ENCODE data around the gene TRAPPC1. TPM values are rescaled to one million over a fixed set of nuclear protein-coding genes. Genes with fewer than 3 reads are reported as not detected.
A peak's percentile ranks its signal among the peaks of the same experiment; 100 is the strongest.

TRAPPC1 gene
- total and polyA plus RNA-seq, 7 experiments from 2014 or later, result 71.4 to 235 (median 115) TPM

DNA sequence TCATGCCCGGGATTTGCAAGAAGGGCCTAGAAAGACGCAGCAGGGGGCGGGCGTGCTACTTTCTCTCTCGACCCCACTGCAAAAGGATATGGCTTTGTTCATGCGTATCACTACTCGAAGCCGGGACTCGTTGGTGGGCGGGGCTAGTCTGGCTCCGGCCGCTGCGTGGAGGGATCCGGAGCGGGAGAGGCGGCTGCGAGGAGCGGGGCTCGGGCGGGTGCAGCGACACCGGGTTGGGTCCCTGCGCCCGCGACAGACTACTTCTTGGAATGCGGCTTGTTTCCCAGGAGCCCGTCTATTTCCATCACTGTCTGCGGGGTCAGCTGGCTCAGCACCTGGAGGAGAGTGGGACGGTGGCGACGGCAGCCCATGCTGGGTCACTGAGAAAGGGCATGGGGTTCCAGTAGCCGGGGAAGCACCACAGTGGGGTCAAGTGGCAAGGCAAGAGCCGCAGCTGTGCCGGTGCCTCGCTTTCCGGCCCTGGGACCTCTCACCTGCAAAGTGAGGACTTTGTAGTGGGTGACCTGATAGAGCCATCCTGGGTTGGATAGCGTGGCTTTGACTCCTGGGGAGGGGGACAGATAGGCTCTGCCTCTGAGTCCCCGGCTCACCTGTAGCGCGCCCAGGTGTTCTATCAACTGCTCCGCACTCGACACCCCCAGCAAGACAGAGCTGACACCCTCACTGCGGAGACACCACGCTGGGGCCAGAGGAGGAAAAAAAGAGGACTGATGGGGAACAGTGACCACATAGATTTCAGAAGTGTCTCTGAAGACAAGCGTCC is 8.7 kb downstream of the TRAPPC1 start:
- no peaks in the 10 kb centered on the region for H3K9me3 Mint-ChIP-seq
- H3K27ac Mint-ChIP-seq, result peak overlapping the region; percentile 76 to 98 (median 97)
- peaks cover 10 to 29% (median 22%) of the 10 kb centered on the region in 7 donors for H3K4me1 Mint-ChIP-seq
- ATAC-seq (peak; percentile 99), DNase-seq (peak; percentile 66 to 88 (median 84))
- no peaks in the 10 kb centered on the region for H3K27me3 Mint-ChIP-seq
- peak overlapping the region; percentile 76 to 91 (median 87) for H3K4me3 Mint-ChIP-seq
- peaks cover 0 to 8% (median 0%) of the 10 kb centered on the region in 5 donors for H3K36me3 Mint-ChIP-seq
- ChIA-PET CTCF (interaction anchor here (0.7 to 1.2 kb wide), 3 partner anchors 10 to 67 kb away, joined by 3 to 4 read pairs (median 4); no protein-coding TSS in a partner anchor), POLR2A (interaction anchor here (0.7 to 3.9 kb wide), 10 partner anchors 9 to 90 kb away, joined by 3 to 55 read pairs (median 3); partner anchors contain the start of genes CNTROB, NAA38 and TRAPPC1)
- Histone ChIP-seq H3K4me1 (ENCODE audit: control insufficient read depth in 2 of 2, insufficient read depth in 2 of 2, low read length in 2 of 2) (peaks cover 5 to 13% of the 10 kb centered on the region in 2 donors), H3K27me3 (ENCODE audit: control insufficient read depth in 2 of 2, insufficient read depth in 2 of 2, low read length in 2 of 2) (no peaks in the 10 kb centered on the region), H3K27ac (ENCODE audit: low read depth, low read length) (peak overlapping the region; percentile 85), H3K9me3 (ENCODE audit: control insufficient read depth in 2 of 3, low read length in 3 of 3) (no peaks in the 10 kb centered on the region), H3K4me3 (ENCODE audit: low read length) (peak overlapping the region; percentile 49), H3K36me3 (ENCODE audit: control insufficient read depth in 2 of 3, insufficient read depth in 3 of 3, low read length in 3 of 3) (no peaks in the 10 kb centered on the region)
- intact Hi-C loops (cut with micrococcal nuclease), result loop anchor here (1.0 to 2.0 kb wide), 3 partner anchors 9 to 66 kb away; partner anchors contain the start of genes CNTROB (in 2 of the 2) and NAA38 (in 1 of the 2)

DNA sequence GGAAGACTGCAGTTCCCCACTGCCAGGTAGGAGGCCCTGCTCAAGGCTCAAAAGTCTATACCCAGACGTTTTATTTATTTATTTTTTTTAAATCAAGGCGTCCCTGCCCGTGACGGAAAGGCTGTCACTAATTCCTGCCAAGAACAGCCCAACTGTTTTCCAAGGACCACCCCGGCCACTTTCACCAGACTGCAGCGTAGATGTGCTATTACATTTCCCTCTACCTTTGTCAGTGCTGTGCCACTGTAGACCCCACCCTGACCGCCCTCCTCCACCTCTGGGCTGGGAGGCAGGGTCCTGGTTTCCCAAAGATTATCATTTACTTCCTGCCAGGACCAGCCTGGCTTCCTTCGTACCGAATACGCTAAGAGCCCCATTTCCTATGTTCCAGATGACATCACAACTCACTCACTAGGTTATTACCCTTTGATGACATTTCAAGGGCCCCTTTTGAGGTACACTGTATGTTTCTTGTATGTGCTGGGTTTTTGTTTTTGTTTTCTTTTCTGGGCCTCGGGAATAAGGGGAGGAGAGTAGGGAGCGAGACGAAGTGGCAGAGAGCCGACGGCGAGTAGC is 9.4 kb downstream of the TRAPPC1 start:
- ChIA-PET POLR2A (interaction anchor here (0.7 to 3.9 kb wide), 10 partner anchors 10 to 89 kb away, joined by 3 to 55 read pairs (median 3); partner anchors contain the start of genes CNTROB, NAA38 and TRAPPC1), CTCF (interaction anchor here (0.7 to 1.3 kb wide), 4 partner anchors 9 to 67 kb away, joined by 3 to 8 read pairs (median 4); no protein-coding TSS in a partner anchor)
- Histone ChIP-seq H3K27me3 (ENCODE audit: control insufficient read depth in 2 of 2, insufficient read depth in 2 of 2, low read length in 2 of 2) (no peaks in the 10 kb centered on the region), H3K27ac (ENCODE audit: low read depth, low read length) (peak overlapping the region; percentile 85), H3K4me3 (ENCODE audit: low read length) (peak overlapping the region; percentile 49), H3K36me3 (ENCODE audit: control insufficient read depth in 2 of 3, insufficient read depth in 3 of 3, low read length in 3 of 3) (no peaks in the 10 kb centered on the region), H3K4me1 (ENCODE audit: control insufficient read depth in 2 of 2, insufficient read depth in 2 of 2, low read length in 2 of 2) (peaks cover 5 to 13% of the 10 kb centered on the region in 2 donors), H3K9me3 (ENCODE audit: control insufficient read depth in 2 of 3, low read length in 3 of 3) (no peaks in the 10 kb centered on the region)
- ATAC-seq (peak; percentile 67), DNase-seq (peak in 1 of 9 donors; percentile 70)
- Mint-ChIP-seq H3K9me3 (no peaks in the 10 kb centered on the region), H3K4me1 (peaks cover 10 to 29% (median 21%) of the 10 kb centered on the region in 7 donors), H3K36me3 (peaks cover 0 to 5% (median 0%) of the 10 kb centered on the region in 5 donors), H3K27me3 (no peaks in the 10 kb centered on the region), H3K4me3 (peak overlapping the region; percentile 76 to 91 (median 87)), H3K27ac (peak overlapping the region; percentile 76 to 98 (median 97))
- intact Hi-C loops (cut with micrococcal nuclease), result loop anchor here (1.0 to 2.0 kb wide), 3 partner anchors 10 to 66 kb away; partner anchors contain the start of genes CNTROB (in 2 of the 2) and NAA38 (in 1 of the 2)

DNA sequence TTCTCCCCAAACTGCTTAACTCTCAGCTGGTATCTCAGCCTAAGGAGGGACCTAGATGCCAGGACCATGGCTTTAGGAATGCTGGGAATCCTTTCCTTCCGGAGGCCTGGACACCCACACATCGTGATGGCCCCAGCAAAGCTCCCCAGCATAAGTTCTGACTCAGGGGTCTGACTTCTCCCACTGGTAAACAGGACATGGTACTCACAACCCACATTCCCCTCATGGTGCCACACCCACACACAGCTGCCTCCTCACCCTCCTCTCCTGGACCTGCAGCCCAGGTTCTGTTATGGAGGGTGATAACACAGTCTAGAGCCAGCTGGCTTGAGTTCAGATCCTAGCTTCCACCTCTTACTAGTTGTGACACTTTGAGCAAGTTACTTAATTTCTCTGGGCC is 14.9 kb downstream of the TRAPPC1 start:
- Mint-ChIP-seq H3K9me3 (peaks cover 0 to 1% (median 0%) of the 10 kb centered on the region in 11 donors), H3K27ac (peak overlapping the region; percentile 79 to 95 (median 89)), H3K27me3 (no peaks in the 10 kb centered on the region), H3K36me3 (peaks cover 0 to 3% (median 0%) of the 10 kb centered on the region in 5 donors), H3K4me3 (peak overlapping the region; percentile 64 to 98 (median 82)), H3K4me1 (peaks cover 20 to 40% (median 36%) of the 10 kb centered on the region in 7 donors)
- H3K4me3 ChIP-seq (ENCODE audit: low read length), result peak overlapping the region; percentile 56
- ChIA-PET POLR2A (interaction anchor here (0.7 to 6.0 kb wide), 8 partner anchors 10 to 230 kb away, joined by 3 to 74 read pairs (median 13); partner anchors contain the start of genes CNTROB, CYB5D1, KCNAB3 and KDM6B), CTCF (interaction anchor here (1.0 to 3.9 kb wide), 7 partner anchors 14 to 73 kb away, joined by 3 to 48 read pairs (median 4); partner anchors contain the start of genes CNTROB and TRAPPC1)
- no peak for DNase-seq
- H3K4me1 ChIP-seq (ENCODE audit: control insufficient read depth in 2 of 2, insufficient read depth in 2 of 2, low read length in 2 of 2), result peaks cover 20 to 22% of the 10 kb centered on the region in 2 donors
- H3K36me3 ChIP-seq (ENCODE audit: control insufficient read depth in 2 of 3, insufficient read depth in 3 of 3, low read length in 3 of 3), result peaks cover 0 to 8% (median 0%) of the 10 kb centered on the region in 3 experiments
- H3K27ac ChIP-seq (ENCODE audit: low read depth, low read length), result peak overlapping the region; percentile 75
- intact Hi-C loops (cut with micrococcal nuclease), result no loop called here
- H3K27me3 ChIP-seq (ENCODE audit: control insufficient read depth in 2 of 2, insufficient read depth in 2 of 2, low read length in 2 of 2), result no peaks in the 10 kb centered on the region
- H3K9me3 ChIP-seq (ENCODE audit: control insufficient read depth in 2 of 3, low read length in 3 of 3), result no peaks in the 10 kb centered on the region
- ATAC-seq, result no peak

DNA sequence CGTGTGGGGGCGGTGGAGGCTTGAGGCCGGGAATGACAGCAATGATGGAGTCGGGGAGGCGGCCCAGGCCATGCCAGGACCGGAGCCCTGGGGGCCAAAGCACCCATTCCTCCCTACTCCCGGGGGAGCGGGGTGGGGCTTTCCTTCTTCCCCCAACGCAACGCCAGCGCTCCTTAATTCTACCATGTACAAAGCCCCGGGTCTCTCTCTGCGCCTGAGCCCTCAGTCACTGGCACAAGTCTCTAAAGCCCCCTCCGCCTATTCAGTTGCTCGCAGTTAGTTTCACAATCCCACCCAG is 15.4 kb downstream of the TRAPPC1 start:
- no peak for ATAC-seq
- peaks cover 0 to 1% (median 0%) of the 10 kb centered on the region in 11 donors for H3K9me3 Mint-ChIP-seq
- peaks cover 0 to 3% (median 0%) of the 10 kb centered on the region in 5 donors for H3K36me3 Mint-ChIP-seq
- DNase-seq, result no peak
- intact Hi-C loops (cut with micrococcal nuclease), result no loop called here
- no peaks in the 10 kb centered on the region for H3K27me3 ChIP-seq (ENCODE audit: control insufficient read depth in 2 of 2, insufficient read depth in 2 of 2, low read length in 2 of 2)
- POLR2A ChIA-PET, result interaction anchor here (0.9 to 6.0 kb wide), 17 partner anchors 11 to 229 kb away, joined by 3 to 74 read pairs (median 6); partner anchors contain the start of genes CNTROB, CYB5D1, KCNAB3 and KDM6B
- CTCF ChIA-PET, result interaction anchor here (0.7 to 3.9 kb wide), 8 partner anchors 8 to 73 kb away, joined by 3 to 48 read pairs (median 4); partner anchors contain the start of genes CNTROB and TRAPPC1
- no peaks in the 10 kb centered on the region for H3K27me3 Mint-ChIP-seq
- peaks cover 20 to 22% of the 10 kb centered on the region in 2 donors for H3K4me1 ChIP-seq (ENCODE audit: control insufficient read depth in 2 of 2, insufficient read depth in 2 of 2, low read length in 2 of 2)
- H3K36me3 ChIP-seq (ENCODE audit: control insufficient read depth in 2 of 3, insufficient read depth in 3 of 3, low read length in 3 of 3), result peaks cover 0 to 13% (median 3%) of the 10 kb centered on the region in 3 experiments
- peak overlapping the region; percentile 56 for H3K4me3 ChIP-seq (ENCODE audit: low read length)
- H3K27ac Mint-ChIP-seq, result peak overlapping the region; percentile 79 to 95 (median 89)
- H3K4me1 Mint-ChIP-seq, result peaks cover 20 to 37% (median 33%) of the 10 kb centered on the region in 7 donors
- no peaks in the 10 kb centered on the region for H3K9me3 ChIP-seq (ENCODE audit: control insufficient read depth in 2 of 3, low read length in 3 of 3)
- H3K27ac ChIP-seq (ENCODE audit: low read depth, low read length), result peak overlapping the region; percentile 75
- peak overlapping the region; percentile 64 to 98 (median 82) for H3K4me3 Mint-ChIP-seq

DNA sequence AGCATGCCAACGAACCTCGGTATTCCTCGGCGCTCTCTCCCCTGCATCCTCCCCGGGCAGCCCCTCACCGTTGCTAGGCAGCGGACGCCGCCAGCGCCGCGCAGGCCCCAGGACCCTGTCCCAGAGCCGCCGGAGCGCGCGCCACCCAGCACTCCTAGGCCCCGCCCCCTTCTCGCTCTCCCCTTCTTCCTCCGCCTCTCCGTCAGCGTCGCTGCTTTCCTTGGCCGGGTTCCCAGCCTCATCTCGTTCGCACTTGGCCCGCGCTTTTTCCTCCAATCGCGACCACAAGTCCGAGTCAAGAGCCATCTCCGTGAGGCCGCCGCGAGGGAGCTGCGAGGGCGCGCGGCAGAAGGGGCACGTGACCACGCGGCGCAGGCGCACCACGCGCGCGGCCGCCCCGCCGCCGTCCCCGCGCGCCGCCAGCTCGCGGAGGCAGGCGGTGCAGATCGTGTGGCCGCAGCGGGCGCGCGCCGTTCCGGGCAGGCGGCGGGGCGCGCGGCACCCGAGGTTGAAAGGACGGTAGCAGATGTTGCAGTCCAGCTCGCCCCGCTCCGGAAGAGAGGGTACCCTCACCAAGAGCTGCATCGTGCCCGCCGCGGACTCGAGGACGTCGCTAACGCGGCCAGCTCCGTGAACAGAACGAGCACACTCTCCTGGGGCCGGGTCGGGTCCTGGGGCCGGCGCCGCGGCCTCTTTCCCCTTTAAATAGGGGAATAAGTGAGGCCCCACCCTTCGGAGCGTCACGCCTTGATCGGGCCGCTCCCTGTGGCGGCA is 15.9 kb downstream of the TRAPPC1 start, which contains the start of gene RNF227:
RNF227 (minus strand) TSS at position 679 of the 774 bp plus-strand sequence; CDS start at position 585, 94 bp downstream.
- Mint-ChIP-seq H3K9me3 (peaks cover 0 to 1% (median 0%) of the 10 kb centered on the region in 11 donors), H3K4me3 (peak within 1 kb of the TSS; percentile 64 to 98 (median 88)), H3K27me3 (no peaks in the 10 kb centered on the region), H3K27ac (peak within 1 kb of the TSS; percentile 82 to 95 (median 92)), H3K4me1 (peaks cover 22 to 37% (median 35%) of the 10 kb centered on the region in 7 donors), H3K36me3 (peaks cover under 1 to 4% (median 3%) of the 10 kb centered on the region in 5 donors)
- DNase-seq (peak; percentile 74 to 90 (median 83)), ATAC-seq (peak; percentile 88)
- Histone ChIP-seq H3K4me1 (ENCODE audit: control insufficient read depth in 2 of 2, insufficient read depth in 2 of 2, low read length in 2 of 2) (peaks cover 20 to 22% of the 10 kb centered on the region in 2 donors), H3K36me3 (ENCODE audit: control insufficient read depth in 2 of 3, insufficient read depth in 3 of 3, low read length in 3 of 3) (peaks cover 0 to 18% (median 7%) of the 10 kb centered on the region in 3 experiments), H3K9me3 (ENCODE audit: control insufficient read depth in 2 of 3, low read length in 3 of 3) (no peaks in the 10 kb centered on the region), H3K27ac (ENCODE audit: low read depth, low read length) (peak within 1 kb of the TSS; percentile 75), H3K27me3 (ENCODE audit: control insufficient read depth in 2 of 2, insufficient read depth in 2 of 2, low read length in 2 of 2) (no peaks in the 10 kb centered on the region), H3K4me3 (ENCODE audit: low read length) (peak within 1 kb of the TSS; percentile 91)
- POLR2A ChIA-PET, result interaction anchor here (0.6 to 6.0 kb wide), 21 partner anchors 11 to 304 kb away, joined by 3 to 74 read pairs (median 6); partner anchors contain the start of genes CNTROB, CYB5D1, KCNAB3 and KDM6B
- CTCF ChIA-PET, result interaction anchor here (0.7 to 3.9 kb wide), 10 partner anchors 9 to 74 kb away, joined by 3 to 48 read pairs (median 4); partner anchors contain the start of genes CNTROB, CYB5D1, NAA38 and TRAPPC1
- intact Hi-C loops (cut with micrococcal nuclease), result loop anchor here (1.0 kb wide), 5 partner anchors 17 to 58 kb away; partner anchors contain the start of genes CNTROB (in 2 of the 2) and NAA38 (in 1 of the 2)
